Measurements from ENCODE around the gene SC5D.
A peak's percentile ranks its signal among the peaks of the same experiment; 100 is the strongest.

Gene SC5D

DNA sequence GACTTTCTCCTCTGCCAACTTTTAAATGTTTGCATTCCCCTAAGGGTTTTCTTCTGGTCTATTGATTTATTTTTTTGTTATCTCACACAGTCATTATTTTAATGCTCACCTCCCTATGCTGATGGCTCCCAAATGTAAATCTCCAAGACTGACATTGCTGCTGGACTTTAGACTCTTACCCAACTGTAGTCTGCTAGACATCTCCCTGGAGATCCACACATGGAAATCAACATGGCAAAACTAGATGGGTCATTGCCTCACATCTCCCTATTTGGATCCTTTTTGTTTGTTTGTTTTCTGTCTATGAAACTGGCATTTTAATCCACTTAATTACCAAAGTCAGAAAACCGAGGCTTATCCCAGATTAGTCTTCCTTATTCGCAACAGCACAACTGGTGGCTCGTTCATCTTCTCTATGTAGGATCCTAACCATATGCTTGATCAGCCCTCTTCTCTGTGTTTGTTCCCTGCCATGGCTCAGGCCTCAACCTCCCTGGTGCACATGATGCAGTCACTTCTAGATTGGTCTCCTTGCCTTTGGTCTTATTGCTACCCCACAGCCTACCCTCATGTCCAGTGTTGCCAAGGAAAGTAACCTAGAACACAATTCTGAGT is 37.3 kb downstream of the SC5D start:
- DNase-seq, result no peak

DNA sequence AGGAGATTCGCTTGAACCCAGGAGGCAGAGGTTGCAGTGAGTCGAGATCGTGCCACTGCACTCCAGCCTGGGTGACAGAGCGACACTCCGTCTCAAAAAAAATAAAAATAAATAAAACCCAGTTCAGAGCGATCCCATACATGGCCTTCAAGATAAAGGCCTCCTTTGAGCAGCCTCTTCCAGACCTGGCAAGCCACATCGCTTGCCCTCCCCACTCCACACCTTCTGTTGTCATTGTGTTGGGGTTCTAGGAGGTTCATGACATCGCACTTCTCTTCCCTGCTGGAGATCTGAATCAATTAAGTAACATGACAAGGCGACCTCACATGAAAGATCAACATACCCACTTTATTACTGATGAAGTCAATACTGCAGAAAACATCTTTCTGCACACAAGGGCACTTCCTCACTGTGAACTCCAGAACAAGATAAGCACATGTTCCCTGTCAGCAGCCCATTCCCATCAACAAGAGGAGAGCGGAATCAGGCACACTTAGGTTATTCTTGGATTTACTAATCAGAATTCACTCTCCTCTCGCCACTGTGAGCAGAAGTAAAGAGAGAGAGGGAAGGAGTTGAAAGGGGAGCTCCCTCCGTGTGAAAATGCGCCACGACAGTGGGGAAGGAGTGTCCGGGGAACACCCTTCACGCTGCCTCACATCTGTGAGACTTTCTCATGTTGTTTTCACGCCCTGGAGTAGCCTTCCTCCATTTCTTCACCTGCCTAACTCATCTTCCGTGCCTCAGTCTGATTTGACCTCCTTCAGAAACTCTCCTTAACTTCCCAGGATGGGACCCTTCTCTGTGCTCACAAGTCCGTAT is 38.3 kb downstream of the SC5D start:
- no peak for DNase-seq

DNA sequence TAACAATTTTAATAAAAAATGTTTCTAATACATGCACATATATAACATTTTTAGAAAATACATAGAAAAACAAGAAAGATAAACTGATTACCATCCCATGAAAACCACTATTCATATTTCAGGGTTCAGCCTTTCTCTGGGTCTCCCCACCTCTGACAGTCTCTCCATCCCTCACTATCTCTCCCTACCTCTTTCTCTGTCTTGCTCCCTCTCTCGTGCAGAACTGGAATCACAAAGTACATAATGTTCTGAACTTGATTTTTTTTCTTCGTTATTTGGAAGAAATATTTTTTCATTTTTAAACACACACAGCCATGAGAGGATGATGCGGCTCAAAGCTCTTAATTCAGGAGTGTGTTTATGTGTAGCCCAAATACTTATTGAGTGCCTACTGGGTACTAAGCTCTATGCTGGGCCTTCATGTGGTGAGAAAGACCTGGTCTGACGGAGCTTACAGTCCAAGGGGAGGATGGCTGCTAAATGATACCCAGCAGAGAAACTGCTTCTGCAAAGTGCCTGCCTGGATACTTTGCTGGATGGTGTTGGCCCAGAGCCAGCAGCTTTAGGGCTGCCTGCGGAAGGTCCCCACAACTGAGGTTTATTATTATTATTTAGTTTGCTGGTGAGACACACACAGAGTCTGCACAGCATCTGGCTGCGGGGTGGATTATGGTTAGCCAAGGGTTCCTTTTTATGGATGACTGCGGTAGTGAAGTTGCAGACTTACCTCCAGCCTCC is 42.6 kb downstream of the SC5D start:
- no peak for DNase-seq

DNA sequence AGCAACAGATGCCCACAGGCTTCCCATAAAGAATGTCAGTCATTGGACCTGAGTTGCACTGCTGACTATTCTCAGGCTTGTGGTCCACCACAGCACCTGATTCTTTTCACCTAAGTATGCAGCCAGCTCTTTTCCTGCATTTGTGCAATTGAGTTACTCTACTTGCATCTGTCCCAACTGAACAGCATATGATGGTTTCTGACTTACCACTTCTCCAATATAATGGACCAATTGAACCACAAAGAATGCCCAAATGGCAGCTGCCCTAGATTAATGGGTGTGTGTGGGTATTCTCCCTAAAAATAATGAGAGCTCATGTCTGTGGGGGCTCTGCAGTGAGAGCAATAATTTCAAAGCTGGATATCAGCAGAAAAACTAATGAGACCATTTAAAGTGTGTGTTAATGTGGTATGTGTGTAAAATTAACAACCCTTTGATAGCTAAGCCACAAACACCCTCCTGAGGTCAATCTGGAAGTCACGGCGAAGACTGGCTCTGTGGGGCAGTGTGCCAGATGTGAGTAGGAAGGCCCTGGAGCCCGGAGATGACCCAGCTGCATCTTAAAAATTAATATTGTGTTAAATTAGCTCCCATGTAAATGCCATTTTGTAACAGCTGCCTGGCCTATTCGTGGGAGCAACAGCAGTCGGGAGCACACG is 43.8 kb downstream of the SC5D start:
- DNase-seq, result no peak

DNA sequence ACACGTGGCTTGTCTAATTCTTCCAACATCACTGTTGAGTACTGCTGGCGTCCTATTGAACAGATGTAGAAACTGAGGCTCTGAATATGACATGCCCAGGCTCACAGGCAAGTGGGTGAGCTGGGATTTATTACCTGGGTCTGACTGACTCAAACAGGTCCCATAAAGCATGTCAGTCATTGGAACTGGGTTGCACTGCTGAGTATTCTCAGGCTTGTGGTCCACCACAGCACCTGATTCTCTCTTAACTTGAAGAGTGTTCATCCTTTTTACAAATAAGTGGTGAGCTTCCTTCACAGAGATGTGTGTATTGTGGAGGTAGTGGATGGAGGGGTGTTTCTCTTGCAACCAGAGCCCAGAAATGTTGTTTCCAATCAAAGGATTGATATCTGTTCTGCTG is 44.5 kb downstream of the SC5D start:
- DNase-seq, result peak; percentile 16

DNA sequence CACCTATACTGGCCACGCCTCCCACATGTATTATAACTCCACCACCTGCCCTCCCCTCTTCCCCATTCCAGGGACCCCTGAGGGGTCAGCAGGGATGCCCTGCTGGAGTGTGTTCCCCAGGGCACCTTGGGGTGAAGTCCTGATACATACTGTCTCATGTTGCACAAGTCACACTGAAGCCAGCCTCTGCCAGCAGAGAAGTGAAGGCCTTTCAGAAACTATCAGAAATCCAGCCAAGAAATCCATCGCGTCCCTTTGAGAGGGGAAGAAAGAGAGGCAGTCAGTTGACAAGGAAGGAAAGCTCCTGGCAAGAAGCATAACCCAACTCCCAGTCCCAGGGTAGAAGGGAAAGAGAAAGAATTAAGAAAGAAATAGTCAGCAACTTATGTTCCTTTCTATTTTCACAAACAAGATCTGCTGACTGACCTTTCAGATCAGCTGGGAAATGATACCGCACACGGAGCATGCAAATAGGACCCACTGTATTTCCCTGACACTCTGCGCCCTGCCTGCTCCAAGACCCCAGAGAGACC is 45.2 kb downstream of the SC5D start:
- DNase-seq, result no peak

DNA sequence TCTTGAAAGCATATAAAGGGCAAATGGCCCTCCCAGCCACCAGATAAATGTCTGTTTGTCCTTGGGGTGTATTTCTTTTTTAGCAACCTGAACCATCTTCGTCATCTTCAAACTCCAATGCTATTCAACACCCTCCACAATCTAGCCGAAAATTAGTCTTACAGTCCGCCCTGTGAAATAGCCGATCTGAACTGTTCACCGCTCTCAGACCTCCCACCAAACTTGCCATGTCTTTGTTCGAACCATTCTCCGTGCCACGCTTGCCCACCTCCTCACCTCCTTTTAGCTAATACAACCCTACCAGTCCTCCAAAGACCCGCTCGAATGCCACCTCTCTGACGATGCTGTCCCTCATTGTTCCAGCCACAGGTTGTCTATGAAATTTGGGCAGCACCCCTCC is 46.0 kb downstream of the SC5D start:
- DNase-seq, result no peak

DNA sequence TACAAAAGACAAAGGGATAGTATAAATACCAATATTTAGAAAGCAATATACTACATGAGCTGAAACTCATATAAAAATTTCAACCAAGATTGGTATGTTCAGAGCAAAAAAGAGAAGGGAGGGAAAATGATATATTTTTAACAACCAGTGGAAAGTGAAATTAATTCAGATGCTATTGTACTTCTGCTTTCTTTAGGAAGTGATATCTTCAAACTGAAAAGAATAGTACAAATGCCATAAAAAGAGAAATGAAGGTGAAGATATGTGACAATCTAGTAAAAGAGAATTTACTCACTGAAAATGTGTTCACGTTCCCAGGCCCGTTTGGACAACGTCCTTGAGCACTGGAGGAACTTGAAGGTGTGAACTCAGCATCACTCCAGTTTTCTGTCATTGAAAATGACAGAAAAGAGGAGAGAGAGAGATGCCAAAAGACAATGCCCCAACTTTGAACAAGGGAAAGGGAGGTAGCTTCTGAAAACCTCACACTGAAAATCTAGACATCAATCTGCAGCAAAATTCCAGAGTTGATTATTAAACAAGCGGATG is 47.5 kb downstream of the SC5D start:
- DNase-seq, result peak; percentile 20

DNA sequence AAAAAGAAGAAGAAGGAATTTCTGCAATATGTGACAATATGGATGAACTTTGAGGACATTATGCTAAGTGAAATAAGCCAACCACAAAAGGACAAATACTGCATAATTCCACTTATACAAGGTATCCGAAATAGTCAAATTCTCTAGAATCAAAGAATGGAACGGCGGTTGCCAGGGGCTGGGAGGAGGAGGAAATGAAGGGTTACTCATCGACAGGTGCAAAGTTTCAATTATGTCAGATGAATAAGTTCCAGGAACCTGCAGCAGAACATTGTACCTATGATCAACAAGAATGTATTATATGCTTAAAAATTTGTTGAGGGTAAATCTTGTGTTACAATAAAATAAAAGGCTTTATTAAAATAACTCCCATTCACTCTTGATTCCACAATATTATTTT is 49.0 kb downstream of the SC5D start:
- DNase-seq, result peak; percentile 33

DNA sequence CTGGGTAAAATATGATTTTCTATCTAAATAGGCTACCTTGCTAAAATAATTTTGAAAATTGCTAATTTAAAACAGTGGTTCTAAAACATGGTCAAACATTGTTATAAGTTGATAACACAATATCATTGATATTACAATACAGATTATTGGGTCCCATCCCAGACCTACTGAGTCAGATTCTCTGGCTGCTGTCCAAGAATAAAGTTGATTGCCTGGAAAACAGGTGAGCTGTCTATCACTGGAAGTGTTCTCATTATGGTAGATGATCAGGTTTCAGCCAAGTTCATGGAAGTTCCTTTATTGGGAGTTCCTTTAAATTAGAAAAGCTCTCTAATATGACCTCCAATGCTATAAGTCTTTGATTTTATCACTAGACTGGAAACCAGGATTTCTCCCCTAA is 52.3 kb downstream of the SC5D start:
- no peak for DNase-seq

DNA sequence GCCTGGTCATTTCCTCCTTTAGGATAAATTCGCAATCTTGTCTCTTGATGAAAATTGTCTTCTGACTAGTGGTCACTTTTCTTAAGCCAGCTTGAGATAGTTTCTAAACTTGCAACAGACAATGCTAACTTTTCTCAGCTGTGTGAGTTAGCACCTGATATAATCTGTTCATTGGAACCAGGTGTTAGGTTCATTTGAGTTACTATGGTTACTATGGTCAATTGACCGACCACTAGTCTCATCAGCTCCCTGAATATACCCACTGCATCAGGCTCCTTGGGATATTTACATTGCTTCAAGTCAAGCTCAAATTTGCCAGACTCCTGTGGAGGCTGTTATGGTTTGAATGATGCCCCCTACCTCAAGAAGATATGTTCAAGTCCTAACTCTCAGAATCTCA is 54.5 kb downstream of the SC5D start:
- no peak for DNase-seq

DNA sequence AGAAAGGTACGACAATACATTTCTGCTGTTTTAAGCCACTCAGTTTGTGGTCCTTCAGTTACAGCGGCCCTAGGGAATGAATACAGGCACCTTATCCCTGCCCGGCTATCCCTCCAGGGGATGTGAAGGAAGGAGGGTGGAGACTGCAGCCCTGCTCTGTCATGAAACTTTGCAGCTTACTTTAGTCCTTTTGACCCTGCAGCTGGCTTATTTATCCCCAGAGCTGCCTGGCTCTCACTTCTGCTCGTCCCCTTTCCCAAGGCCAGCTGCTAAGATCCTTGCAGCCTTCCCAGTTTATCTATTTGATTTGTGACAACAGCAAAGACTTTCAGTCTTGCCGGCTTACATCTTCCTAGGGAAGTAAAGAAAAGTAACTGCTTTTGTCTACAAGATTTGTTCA is 55.2 kb downstream of the SC5D start:
- DNase-seq, result no peak

DNA sequence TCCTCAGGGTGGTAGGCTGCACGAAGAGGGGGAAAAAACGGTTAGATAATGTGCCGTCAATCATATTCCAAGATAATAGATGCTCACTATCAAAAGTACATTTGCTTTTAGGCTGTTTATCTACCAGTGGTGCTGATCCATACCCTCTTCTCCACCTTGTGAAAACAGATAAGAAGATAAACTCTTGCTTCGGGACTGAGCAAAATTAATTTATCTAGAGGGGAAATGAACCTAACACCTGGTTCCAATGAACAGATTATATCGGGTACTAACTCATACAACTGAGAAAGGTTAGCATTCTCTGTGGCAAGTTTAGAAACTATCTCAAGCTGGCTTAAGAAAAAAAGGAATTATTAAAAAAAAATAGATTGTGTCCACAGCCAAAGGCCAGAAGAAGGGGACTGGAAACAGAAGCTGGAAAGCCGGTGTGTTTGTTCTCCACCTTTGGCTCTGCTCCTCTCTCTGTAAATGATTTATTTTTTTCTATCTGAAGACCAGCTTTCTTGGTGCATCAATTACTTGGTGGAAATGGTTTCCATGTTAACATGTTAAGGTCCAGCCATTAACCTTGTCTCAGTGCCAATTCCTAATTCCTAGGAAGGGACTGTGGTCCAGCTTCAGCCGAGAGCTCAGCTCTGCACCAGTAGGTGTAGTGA is 55.8 kb downstream of the SC5D start:
- no peak for DNase-seq

DNA sequence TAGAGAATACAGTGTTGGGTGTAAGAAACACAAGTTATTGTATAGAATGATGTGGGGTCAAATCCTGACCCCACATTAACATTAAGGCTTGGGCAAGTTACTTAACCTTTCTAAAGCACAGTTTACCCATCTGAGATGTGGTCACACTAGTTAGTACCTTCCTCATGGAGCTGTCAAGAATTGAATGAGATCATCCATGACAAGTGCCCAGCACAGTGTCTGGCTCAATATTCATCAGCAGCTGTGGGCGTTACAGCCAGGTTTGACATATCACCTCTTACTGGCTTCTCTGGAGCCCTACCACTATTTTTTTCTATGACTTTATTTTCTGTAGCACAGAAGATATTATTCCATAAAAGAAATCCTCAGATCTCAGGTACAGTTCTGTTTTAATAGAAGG is 57.2 kb downstream of the SC5D start:
- DNase-seq, result no peak

DNA sequence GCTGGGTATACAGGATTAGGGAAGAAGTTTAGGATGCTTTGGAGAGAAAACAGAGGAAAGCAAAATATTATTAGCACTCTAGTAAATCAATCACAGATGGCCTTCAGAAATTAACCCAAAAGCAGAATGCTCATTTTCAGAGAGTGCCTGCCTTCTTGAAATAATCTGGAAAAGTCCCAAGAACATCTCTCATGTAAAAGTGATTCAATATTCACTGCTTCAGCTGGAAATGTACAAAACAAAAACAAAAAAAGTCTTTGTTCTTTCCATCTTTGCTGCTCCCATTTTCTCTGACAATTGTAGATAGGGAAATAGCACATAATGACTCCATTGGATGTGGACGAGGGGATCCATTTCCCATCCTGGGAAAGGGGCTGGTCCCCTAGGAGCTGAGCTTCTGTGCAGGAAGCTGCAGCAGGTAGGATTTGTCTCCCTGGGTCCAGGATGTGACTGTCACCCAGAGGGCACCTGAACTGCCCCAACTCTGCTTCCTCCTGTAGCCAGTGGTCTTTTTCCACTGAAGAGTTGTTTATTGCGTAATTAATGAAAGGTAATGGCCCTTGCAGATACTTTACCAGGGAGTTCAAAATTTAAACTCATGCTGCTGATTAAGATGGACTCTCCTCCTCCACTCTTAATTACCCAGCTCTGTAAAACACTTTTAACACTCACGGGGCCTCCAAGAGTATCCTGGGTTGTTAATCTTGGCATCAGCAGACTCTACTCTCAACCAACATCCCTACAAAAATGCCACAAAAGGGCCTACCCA is 57.9 kb downstream of the SC5D start:
- no peak for DNase-seq

DNA sequence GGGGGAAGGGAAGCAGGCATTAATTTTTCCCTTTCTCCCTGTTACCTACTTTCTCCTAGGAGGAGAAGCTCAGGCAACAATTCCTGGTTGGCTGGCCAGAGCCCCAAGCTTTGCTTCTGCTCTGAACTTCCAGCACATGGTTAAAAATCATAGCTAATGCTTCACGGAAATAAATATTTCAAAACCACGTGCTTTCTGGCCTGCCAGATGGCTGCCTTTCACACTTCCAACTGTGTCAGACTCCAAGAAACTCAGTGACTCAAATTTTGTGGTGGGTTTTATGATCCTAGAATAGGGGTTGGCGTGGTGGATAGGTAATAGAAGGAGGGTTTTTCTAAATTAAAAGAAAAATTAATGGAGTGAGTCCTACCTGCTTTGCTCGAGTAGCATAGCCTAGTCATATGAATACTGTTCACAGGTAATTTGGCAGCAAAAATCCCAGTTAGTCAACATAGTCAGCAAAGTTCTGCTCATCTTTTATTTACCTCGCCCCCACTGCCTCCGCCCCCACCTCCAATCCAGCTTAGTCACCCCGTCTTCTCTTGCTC is 58.6 kb downstream of the SC5D start:
- no peak for DNase-seq

DNA sequence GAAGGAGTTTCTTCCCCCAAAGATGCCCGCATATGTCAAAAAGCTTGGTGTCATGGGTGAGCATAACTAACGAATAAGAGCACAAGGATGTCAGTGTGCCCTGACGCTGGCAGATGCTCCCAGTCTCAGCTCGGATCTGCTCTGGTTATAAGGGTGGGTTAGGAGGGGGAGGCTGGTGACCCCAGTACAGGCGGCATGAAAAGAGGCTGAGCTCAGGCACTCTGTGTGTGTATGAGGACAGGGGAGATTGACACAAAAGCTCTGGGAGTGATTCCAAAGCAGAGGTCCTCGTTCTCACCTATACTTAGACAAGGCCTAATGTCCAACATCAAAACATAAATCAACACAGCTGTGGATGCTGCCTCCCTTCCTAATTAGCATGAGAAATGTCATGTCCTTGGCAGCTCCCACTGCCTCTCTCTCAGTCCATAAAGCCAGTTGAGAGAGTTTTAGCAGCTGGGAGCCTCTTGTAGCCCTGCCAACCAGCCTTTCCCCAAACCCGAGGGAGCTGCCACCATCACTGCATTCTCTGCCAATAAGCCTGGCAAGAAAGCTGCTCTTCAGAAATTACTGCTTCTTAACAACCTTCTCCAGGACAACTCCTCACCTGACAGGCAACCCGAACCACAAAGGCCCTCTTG is 59.8 kb downstream of the SC5D start:
- DNase-seq, result no peak

DNA sequence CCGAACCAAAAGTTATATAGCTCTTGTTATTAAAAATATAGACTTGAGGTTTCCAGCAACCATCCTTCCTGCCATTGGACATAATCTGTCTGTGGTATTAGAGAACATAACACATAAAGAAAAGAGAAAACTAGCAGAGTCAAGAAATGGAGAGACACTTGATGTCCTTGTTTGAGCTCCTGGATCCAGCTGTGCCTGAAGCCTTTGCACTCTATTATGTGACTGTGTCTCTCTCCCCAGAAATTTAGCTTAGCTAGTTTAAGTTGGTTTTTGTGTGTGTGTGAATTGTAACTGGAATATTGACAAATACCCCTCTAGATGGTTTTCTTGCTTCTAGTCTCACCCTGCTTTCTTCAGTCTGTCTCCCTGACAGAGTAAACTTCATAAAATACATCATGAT is 61.6 kb downstream of the SC5D start:
- DNase-seq, result no peak

DNA sequence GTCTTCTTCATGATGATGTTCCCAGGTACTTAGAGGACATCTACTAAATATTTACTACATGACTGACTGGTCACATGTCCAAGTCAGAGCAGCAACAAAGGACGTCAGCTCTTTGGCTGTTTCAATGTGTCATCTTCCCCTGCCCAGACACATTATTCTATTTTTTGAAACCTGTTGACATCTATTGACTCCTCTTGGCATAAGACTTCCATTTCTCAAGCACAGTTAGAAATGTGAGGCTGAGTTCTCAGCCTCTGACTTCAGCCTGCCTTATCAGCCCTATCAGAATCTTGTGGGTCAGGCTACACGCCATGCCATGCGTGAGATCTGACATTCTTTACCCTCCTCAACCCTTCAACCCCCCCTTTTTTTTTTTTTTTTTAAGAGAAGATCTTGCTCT is 63.8 kb downstream of the SC5D start:
- no peak for DNase-seq
